Omental fat pad (tissue), 4 donors: Measurements from ENCODE around the gene CADM1. TPM values are rescaled to one million over a fixed set of nuclear protein-coding genes. Genes with fewer than 3 reads are reported as not detected.

Experiments
- ATAC-seq: fragments of 150-250 bp; one replicate; pipeline ENCODE4 v1.9.1; 2016; ENCODE audit warnings: mild to moderate bottlenecking, moderate library complexity; ENCODE audit not compliant: low FRiP score
- DNase-seq: peaks from one replicate; pipeline ENCODE4 v3.0.0-alpha.2; 2019; ENCODE audit warnings: low spot score
- CTCF ChIP-seq, 3 donors: fragments of 450-650 bp; IDR thresholded peaks; one replicate each; pipeline ENCODE4 v1.5.1; 2016 to 2017; ENCODE audit warnings: antibody characterized with exemption in 3 of 3, mild to moderate bottlenecking in 3 of 3, moderate library complexity in 2 of 3
- total RNA-seq, 4 donors: library from RNA; depleted of rRNA; stranded (reverse); fragments of >200 nt; gene quantifications; one replicate each; pipeline ENCODE4 v1.1.0, GENCODE V29; 2016

Gene CADM1
- total RNA-seq, 4 donors from 2014 or later = 5.8 to 27.9 (median 14.9) TPM

GRCh38 chr11:115132436-115133228 is 371.6 kb downstream of the CADM1 start:
- DNase-seq = no peak
- ATAC-seq = no peak
- TF ChIP-seq CTCF (IDR thresholded peaks at IDR 0.05) = no peak

DNA sequence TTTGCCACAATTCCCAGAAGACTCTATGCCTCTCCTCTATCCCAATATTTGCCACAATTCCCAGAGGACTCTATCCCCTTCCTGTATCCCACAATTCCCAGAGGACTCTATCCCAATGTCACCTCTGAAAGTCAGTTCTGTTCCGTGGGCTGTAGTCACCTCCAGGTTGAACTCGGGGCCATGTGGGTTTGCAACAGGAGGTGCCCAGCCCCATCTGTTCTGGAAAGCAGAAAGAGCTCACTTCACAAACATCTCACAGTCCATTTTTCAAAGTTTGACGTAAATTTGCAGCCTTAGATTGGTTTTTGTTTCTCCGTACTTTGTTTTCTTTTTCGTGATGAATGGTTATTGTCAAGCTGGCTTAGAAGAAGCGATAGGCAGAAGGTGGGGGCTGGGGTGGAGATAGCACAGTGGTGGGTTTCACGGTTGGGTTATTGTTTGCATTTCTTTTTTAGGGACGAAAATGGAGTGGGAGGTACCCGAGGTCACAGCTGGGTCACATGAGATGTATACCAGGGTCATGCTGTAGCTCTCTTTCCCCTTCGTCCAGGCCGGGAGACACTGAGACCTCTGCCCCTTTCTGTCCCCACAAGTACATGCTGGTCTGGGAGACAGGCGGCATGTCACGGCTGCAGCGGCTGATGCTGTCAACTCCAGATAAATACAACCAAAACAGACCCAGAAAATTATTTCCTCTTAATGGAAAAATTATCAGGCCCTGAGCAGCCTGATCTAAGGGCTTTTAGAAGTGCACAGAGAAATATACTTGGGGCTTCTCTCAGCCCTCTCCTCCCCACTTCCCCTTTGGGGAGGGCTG is 374.5 kb downstream of the CADM1 start:
- no peak for TF ChIP-seq CTCF (IDR thresholded peaks at IDR 0.05)
- no peak for ATAC-seq
- no peak for DNase-seq

DNA sequence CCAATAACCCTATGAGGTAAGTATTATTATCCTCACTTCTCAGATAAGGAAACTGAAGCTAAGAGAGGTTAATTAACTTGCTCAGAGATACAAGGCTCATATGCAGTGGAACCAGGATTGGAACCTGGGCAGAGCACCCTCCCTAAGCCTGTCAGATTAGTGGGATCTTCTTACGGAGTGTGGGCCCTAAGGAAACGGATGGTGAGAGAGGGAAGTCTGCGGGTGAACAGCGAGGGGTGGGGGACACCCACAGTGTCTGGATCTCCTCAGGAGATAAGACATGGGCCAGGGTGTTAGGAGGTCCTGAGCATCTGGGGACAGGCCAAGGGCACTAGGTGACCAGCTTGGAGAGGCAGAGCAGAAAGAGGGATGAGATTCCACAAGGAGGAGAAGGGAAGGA is 376.0 kb downstream of the CADM1 start:
- ATAC-seq (no peak), DNase-seq (no peak)
- TF ChIP-seq CTCF (IDR thresholded peaks at IDR 0.05) = no peak

- no peak for TF ChIP-seq CTCF (IDR thresholded peaks at IDR 0.05)
- ATAC-seq (no peak), DNase-seq (no peak)
Observed at GRCh38 chr11:115127790-115128189, 376.4 kb downstream of the CADM1 start.

DNA sequence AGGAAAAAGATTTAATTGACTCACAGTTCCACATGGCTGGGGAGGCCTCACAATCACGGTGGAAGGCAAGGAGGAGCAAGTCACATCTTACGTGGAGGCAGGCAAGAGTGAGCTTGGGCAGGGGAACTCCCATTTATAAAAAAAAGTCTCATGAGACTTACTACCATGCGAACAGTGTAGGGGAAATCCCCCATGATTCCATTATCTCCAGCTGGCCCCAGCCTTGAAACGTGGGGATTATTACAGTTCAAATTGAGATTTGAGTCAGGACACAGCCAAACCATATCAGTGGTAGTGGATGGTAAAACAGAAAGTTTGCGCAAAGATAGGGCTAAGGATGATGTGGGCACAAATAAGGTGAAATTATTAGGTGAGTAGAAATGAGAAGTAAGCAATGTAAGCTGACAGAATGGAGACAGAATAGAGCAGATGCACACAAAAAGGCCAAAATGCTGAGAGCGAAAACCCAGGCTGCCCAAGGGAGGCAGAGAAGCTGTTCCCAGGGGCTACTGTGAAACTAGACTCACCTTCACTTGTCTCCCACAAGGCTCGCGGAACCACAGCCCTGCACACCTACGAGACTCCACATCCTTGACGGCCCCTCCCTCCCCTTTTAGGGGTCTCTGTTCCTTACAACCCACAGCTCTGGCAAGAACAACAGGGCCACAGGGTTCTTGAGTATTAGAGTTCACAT is 377.6 kb downstream of the CADM1 start:
- DNase-seq (no peak), ATAC-seq (no peak)
- TF ChIP-seq CTCF (IDR thresholded peaks at IDR 0.05) = no peak

DNA sequence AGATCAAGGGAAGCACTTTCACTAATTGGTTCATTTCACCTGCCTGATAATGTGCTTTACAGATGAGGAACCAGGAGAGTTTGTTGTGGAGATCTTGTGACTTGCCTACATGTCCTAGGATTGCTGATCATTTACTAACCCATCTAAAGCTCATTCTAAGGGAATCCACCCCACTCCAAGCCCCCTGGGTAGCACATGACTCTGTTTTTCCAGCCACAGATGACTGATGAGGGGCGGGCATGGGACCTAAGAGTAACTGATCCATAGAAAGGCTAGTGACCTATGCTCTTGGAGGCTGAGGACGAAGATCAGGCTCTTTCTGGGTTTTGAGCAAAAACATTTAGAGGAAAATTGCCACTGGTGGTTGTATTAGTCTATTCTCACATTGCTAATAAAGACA is 378.1 kb downstream of the CADM1 start:
- DNase-seq (no peak), ATAC-seq (no peak)
- TF ChIP-seq CTCF (IDR thresholded peaks at IDR 0.05) = no peak
